Hematopoietic multipotent progenitor cell treated with erythropoietin and hydrocortisone succinate and interleukin-3 and kit ligand, for 6 days (in vitro differentiated cells): Measurements from ENCODE around the gene RAD51B.

Experiments
- DNase-seq: peaks from one replicate; pipeline ENCODE4 v3.0.0-alpha.2; 2015

Gene RAD51B

DNA sequence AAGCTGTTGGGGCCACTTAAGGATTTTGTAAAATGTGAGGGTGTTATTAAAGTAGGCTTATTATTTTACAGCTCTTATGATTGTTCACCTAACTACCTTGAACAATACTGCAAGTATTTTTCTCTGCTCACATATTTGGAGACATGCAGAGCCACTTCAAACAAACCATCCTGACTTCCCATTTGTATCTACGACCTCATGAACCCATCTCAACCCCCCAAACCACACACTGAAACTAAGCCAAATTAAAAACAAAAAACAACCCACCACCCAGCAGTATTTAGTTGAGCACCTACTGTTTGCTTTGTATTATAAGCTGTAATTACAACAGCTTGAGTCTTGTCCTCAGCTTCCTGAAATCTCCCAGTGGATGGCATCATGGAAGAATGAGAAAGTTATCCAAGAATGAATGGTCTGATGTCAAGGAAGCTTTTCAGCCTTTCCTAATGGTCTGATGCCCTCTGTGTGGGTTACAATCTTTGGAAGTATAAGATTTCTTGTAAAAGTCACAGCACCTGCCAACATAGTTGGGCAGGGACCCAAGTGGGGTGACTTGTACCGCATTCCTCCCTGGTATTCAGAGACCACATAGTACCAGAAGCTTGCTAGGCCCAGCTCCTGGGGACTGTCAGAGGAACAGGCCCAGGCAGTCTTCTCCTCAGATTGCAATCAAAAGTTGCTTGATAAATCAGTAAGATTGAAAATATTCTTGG is 556.6 kb downstream of the RAD51B start:
- DNase-seq = no peak

GRCh38 chr14:68377006-68377405 is 557.4 kb downstream of the RAD51B start:
- DNase-seq = no peak

DNA sequence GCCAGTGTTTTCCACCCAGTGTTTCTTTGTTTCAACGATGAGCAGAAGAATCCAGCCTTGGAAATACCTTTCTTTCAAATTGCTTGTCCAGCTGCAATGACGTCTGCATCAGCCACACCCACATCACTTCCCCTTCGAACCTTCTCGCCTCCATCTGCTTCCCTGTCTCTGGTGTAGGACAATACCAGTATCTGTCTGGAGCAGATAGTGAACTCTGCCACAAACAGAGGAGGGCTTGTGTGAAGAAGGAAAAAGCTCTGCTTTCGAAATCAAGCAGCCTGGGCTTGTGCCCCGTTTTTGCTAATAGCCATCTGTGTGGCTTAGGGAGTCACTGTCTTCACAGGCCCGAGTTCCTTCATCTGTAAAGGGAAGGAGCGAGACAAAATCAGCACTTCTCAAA is 557.9 kb downstream of the RAD51B start:
- DNase-seq = peak; percentile 85

DNA sequence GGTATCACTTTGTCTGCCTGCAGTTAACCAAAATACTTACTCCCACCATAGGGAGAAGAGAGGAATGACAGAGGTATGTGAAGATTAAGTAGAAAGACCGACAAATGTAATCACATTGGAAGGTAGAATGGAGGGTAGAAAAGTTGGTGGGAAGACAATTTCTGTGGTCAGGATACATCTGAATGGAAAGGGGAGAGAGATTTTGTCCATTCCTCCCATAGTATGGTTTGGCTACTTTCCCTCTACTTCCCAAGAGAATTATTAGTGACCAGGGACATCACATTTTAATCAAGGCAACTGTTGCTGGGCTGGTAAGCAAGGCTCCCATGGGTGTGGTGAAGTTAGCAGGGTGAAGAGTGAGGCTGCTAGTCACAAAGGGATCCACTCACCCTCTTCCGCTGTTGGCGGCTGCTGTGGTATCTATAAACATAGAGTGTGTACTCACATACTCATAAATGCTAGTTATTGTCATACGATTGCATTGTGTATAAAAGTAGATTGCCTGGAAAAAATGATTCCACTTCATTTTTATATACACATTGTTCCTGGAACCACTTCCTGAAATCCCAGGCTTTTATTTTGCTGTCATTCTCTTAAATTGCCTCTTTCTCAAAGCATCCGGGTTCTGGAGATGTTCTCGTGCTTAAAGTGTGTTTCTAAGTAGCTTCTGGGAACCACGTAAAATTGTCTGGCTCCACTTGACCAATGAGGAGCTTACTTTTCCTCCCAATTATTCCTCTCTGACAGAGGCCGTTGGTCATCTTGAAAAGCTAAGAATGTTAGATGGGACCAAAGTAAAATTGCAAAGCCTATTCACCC is 560.1 kb downstream of the RAD51B start:
- no peak for DNase-seq

GRCh38 chr14:68380329-68380741 is 560.8 kb downstream of the RAD51B start:
- DNase-seq = no peak

DNA sequence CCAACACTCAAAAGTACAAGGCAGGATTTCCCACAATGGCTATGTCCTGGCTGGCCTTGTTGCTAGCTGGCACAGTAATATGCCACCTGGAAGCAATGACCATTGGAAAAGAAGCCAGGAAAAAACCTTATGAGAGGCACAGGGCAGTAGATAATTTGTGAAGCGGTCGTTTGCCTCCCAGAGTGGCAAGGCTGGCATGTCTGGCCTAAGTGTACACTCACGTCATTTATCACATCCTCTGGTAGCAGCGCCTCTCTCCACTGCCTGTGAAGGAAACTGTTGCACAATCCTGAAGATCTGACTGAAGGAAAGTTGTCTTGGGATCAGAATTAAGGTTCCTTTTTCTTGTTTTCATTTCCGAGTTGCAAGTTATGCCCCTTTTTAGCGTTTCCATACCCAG is 564.8 kb downstream of the RAD51B start:
- DNase-seq = peak; percentile 49

- no peak for DNase-seq
Measured at GRCh38 chr14:68384881-68385280, 565.3 kb downstream of the RAD51B start.

DNA sequence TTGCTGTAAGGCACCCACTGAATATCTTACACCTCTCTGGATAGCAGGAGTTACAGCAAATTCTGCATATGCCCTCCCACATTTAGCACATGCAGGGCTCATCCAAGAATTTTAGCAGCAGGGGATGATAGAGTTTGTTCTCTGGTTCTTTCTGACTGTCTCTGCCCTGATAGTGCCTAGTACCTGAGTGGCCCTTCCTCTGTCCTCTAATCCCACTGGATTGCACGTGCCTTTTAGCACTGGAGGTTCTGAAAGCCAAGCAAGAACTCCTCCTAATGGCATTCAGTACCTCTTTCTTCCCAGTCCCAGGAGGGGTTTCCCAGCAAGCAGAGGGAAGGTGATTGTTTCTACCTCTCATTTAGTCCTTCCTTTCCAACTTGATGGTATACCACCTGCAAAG is 566.9 kb downstream of the RAD51B start:
- no peak for DNase-seq

GRCh38 chr14:68386950-68387779 is 567.6 kb downstream of the RAD51B start:
- DNase-seq = no peak

DNA sequence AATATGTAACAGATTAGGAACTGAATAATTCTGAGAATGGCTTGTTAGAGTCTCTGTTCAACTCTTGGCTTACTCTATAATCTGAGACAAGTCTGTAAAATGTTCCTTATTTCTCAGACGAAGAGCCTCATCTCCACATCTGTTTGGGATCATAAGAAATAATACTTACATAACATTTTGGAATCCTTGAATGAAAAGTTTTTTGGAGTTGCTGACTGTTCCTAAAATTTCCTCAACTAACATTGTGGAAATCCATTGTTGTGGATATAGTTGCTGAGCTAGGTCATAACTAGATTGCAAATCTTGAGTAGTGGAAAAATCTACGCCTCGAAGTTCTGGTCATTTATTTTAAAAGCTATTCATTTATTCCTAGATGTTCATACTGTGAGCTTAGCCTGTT is 570.4 kb downstream of the RAD51B start:
- no peak for DNase-seq

DNA sequence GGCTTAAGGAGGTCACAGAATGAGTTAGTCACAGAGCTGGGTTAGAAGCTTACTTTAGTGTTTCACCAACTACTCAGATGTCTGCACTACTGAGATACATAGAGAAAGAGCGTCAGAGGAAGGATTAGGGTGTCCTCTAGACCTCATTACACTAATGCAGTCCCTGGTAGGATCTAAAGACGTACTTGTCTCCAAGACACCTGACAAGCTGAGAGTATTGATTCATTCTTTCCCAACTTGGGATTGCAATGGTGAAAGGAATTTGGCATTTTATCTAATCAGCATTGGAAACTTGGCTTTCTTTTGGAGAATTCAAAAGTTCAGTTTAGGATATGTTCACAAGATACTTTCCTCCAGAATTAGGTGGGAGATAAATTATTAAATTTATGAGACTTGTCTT is 571.2 kb downstream of the RAD51B start:
- DNase-seq = no peak

DNA sequence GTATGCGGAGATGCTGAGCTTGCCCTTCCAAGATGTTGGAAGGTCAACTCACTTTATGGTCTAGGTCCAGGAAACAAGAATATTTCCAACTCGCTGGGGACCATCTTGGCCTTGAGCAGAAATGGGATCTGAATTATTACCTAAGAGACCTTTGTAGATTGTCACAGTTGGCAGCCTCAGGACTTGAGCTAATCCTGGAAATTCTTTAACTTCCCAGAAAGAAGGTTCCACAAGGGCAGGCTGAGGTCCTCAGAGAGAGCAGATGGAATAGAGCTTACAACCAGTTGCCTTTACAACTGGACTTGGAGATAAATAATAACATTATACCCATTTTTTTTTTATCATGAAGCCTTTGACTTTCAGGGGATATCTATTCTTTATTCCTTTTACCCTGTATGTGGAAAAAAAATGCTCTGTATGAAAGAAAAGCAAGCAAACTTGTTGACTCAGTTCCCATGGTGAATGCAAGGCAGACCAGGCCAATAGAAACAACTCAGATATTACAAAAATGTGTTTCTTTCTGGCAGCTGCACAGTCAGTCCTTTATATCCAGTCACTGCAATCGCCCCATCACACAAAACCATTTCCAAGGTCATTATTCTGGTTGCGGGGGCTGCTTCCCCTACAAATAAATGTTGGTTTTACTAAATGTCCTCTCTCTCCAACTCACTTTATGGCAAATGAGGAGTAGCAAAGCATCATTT is 571.9 kb downstream of the RAD51B start:
- DNase-seq = no peak

DNA sequence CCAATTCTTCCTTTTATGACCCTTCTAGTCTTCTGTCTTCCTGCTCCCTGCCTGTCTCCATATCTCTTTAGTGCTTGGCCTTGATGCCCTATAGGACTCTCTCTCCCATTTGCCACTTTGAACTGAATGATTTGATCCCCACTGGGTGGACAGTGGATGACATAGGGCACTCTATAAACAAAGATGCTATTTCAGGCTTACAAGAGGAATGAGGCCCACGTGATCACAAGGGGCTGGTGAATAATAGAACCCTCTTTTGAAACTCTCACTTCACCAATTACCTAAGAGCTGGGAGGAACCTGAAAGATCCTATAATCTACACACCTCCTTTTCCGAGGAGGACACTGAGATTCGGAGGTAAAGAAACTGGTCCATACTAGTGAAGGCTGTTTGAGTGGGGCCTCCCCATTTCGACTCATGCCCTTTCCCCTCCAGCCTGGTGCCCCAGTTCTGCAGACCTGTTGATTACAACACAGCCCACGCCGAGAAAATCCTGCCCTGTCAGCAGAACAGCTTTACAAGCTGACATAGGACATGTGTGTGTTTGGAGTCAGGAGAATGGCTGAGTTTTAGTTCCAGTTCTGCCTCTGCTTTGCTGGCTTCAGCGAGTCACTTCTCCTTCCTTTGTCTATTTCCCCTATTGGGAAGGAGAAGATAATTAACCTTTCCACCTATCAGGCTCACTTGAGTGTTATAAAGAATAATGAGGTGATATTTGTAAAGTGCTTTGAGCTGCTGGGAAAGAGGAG is 573.0 kb downstream of the RAD51B start:
- DNase-seq = no peak

DNA sequence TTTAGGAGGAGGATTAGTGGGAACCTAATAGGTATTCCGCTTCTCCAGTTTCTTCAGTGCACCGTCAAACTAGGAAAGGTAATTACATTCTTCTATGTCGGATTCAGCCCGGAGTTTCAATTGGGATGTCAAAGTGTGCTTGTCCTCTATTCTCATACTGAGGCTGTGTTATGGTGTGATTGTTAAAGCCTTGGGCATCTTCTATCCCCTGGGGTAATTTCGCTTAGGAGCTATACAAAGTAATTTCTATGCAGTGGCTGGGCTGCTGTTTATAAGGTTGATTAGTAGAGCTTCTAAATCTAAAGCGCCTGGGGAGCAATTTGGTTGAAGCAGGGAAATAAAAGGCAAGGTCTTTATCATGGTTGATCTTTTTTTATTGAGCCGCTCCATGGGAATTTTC is 573.7 kb downstream of the RAD51B start:
- no peak for DNase-seq

GRCh38 chr14:68394118-68394763 is 574.7 kb downstream of the RAD51B start:
- DNase-seq = no peak

DNA sequence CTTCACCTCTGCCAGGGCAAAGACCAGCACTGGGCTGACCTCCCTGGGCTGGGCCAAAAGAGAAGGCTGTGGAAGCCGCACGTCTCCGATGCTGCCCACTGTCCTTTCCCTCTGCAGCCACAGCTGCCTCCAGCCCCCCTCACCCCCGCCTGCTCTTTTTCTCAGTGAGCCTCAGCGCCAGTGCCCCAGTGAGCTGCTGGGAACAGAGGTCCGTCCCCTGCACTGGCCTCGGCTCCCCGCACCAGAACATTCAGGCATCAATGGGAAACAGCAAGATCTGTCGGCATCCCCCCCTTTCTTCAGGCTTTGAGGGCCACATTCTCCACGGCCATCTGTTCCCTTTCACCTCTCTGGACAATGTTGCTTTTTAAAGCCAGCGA is 575.2 kb downstream of the RAD51B start:
- no peak for DNase-seq

DNA sequence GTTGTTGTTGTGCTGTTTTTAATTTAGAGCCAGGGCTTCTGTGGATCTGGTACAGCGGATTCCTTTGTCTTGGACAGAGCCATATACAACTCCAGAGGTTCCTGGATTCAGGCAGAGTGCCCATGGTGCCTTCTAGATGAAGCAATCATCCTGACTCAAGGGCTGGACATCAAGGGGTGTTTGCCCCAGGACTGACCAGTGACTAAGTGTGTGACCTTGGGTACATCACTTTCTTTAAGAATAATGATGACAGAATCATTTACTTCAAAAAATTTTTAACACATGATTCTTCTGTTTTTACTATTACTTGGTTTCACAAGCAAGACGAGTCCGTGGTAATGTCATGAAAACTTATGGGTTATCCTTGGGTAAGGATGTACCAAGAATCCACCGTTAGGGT is 576.0 kb downstream of the RAD51B start:
- no peak for DNase-seq

DNA sequence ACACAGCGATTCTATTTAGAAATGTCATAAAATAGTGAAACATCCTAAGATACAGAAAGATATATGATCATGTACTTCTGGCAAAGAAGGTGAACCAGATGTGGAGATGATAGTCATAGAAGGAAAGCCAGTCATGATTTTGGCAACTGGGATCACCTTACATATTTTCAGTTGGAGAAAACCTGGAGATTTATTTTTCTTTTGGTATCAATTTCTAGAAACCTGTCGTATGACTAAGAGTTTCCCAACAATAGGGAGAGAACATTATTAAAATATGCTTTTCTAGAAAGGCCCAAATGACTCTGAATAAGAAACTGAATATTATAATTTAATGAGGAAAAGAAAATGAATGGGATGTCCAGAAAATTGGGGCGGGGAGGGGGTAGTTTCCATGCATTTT is 576.9 kb downstream of the RAD51B start:
- DNase-seq = no peak

DNA sequence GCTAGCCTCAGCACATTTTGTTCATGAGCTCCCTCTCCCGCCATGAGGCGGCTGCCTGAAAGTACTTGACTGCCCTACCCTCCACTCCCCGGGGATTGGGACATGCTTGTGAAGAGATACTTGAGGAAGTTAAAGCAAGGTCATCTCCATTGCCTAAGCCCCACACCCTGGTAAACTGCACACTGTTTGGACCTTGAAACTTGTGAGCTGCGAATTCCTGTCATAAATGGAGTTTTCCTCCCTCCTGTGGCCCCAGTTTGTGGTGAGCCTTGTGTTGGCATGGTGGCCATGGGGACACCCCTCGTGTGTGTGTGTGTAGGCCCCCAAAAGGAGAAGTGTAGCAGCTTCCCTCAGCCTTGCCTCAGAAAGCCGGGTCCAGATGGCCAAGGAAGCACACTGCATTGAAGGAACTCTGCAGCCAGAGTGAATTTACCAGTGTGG is 577.8 kb downstream of the RAD51B start:
- DNase-seq = peak; percentile 26

DNA sequence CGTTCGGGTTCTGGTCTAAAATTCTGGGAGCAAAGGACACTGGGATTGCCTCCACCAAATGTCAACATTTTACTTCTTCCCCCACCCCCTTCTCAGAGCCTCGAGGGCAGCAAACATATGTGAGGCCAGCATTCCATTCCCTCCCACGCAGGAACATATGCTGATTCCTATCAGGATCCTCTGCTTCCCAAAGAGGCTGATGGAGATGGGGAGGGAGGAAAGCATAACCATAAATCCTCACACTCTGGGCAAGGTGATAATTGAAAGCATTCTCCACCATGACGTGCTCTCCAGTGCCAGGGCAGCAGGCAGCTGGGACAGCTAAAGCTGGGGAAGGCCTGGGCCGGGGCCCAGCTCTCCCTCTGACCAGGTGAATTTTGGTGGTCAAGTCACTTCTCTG is 578.2 kb downstream of the RAD51B start:
- DNase-seq = no peak

- DNase-seq = no peak
Measured at GRCh38 chr14:68398370-68398769, 578.8 kb downstream of the RAD51B start.

- no peak for DNase-seq
Measured at GRCh38 chr14:68399971-68400370, 580.4 kb downstream of the RAD51B start.
